Astrocyte of the spinal cord (primary cell): ENCODE measurements around the gene MMP25.
A peak's percentile ranks its signal among the peaks of the same experiment; 100 is the strongest.

Experiments used
- DNase-seq: peaks from one replicate; pipeline ENCODE4 v3.0.0; 2011; ENCODE audit warnings: low read depth, low spot score
- H3K4me3 ChIP-seq: 2 replicates; pipeline ENCODE4 v1.5.1; 2011; ENCODE audit warnings: low read depth, mild to moderate bottlenecking, low read length, moderate library complexity
- CTCF ChIP-seq: IDR thresholded peaks from 2 replicates; pipeline ENCODE4 v1.5.1; 2012; ENCODE audit warnings: low read depth, mild to moderate bottlenecking, low read length, inconsistent platforms
- in situ Hi-C: cut with HindIII; loops from 2 replicates; pipeline ENCODE4 v1.10.0; 2017; ENCODE audit warnings: low sequenced_read_pairs

Gene MMP25

GRCh38 chr16:3017344-3017743 is 29.0 kb upstream of the MMP25 start:
- in situ Hi-C loops: no loop called here
- H3K4me3 ChIP-seq: no peak overlapping the region
- DNase-seq: no peak
- TF ChIP-seq CTCF: no peak

- TF ChIP-seq CTCF: peak; percentile 46
- no peak within 1 kb of the TSS for H3K4me3 ChIP-seq
- DNase-seq: no peak
- in situ Hi-C loops: no loop called here
Observed at GRCh38 chr16:3017794-3018506, 28.4 kb upstream of the MMP25 start, which contains the start of gene CLDN6. Gene CLDN6 (minus strand): TSS chr16:3018183. CDS start chr16:3016021, 2,162 bp downstream.

GRCh38 chr16:3019594-3020246 is 26.6 kb upstream of the MMP25 start:
- peak overlapping the region; percentile 80 for H3K4me3 ChIP-seq
- TF ChIP-seq CTCF: no peak
- no peak for DNase-seq
- in situ Hi-C loops: no loop called here

GRCh38 chr16:3020247-3020603 is 26.1 kb upstream of the MMP25 start, which contains the start of gene TNFRSF12A:
Gene TNFRSF12A (plus strand): TSS chr16:3020368. CDS start chr16:3020398, 30 bp downstream.
- peak; percentile 80 for DNase-seq
- H3K4me3 ChIP-seq: peak within 1 kb of the TSS; percentile 80
- TF ChIP-seq CTCF: no peak
- in situ Hi-C loops: no loop called here

- H3K4me3 ChIP-seq: peak overlapping the region; percentile 80
- no peak for TF ChIP-seq CTCF
- in situ Hi-C loops: no loop called here
- peak; percentile 91 for DNase-seq
Observed at GRCh38 chr16:3020604-3021448, 25.5 kb upstream of the MMP25 start.

GRCh38 chr16:3021449-3022207 is 24.7 kb upstream of the MMP25 start:
- DNase-seq: peak; percentile 98
- TF ChIP-seq CTCF: peak; percentile 39
- in situ Hi-C loops: no loop called here
- peak overlapping the region; percentile 80 for H3K4me3 ChIP-seq
